ENCODE results near the gene MPND. TPM values are rescaled to one million over a fixed set of nuclear protein-coding genes. Genes with fewer than 3 reads are reported as not detected.

The MPND gene
- total RNA-seq, 4 donors from 2014 or later: 2.7 to 3.1 (median 3.0) TPM

DNA sequence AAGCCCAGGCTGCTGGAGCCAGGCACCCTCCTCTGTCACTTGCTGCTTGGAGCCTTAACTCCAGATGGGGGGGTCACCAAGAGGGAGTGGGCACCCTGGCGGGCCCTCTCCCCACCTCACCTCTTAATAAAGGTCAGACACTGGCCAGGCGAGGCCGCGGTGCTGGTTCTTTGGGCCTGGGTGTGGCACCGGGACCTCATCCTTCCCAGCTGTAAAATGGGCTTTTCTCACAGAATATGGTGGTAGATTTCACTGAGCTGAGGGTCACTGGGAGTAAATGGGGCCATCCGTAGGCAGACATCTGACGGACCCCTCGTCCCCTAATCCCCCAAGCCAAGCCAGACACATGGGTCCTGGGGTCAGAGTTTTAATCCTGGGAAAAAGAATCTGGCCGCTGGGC lies 19.7 kb upstream of the MPND start:
- H3K36me3 ChIP-seq: no peaks in the 10 kb centered on the region
- no peaks in the 10 kb centered on the region for H3K9me3 ChIP-seq
- no peak for DNase-seq
- no peak for TF ChIP-seq POLR2A (IDR thresholded peaks at IDR 0.05)
- TF ChIP-seq, protein P1, sequence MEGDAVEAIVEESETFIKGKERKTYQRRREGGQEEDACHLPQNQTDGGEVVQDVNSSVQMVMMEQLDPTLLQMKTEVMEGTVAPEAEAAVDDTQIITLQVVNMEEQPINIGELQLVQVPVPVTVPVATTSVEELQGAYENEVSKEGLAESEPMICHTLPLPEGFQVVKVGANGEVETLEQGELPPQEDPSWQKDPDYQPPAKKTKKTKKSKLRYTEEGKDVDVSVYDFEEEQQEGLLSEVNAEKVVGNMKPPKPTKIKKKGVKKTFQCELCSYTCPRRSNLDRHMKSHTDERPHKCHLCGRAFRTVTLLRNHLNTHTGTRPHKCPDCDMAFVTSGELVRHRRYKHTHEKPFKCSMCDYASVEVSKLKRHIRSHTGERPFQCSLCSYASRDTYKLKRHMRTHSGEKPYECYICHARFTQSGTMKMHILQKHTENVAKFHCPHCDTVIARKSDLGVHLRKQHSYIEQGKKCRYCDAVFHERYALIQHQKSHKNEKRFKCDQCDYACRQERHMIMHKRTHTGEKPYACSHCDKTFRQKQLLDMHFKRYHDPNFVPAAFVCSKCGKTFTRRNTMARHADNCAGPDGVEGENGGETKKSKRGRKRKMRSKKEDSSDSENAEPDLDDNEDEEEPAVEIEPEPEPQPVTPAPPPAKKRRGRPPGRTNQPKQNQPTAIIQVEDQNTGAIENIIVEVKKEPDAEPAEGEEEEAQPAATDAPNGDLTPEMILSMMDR (IDR thresholded peaks at IDR 0.05 in 4 of 5, conservative IDR thresholded peaks at IDR 0.05 in 1 of 5): no peak
- no peak for ATAC-seq
- H3K4me3 ChIP-seq: no peak overlapping the region
- in situ Hi-C loops (cut with MboI; ENCODE audit: low sequenced_read_pairs in 4 of 4) (no loop called here), intact Hi-C loops (cut with DNase I; ENCODE audit: low total_unique reads) (no loop called here)
- H3K27me3 ChIP-seq: peaks cover 11 to 17% (median 16%) of the 10 kb centered on the region in 3 donors
- no peak overlapping the region for H3K27ac ChIP-seq
- peaks cover 0 to 13% of the 10 kb centered on the region in 2 donors for H3K4me1 ChIP-seq

DNA sequence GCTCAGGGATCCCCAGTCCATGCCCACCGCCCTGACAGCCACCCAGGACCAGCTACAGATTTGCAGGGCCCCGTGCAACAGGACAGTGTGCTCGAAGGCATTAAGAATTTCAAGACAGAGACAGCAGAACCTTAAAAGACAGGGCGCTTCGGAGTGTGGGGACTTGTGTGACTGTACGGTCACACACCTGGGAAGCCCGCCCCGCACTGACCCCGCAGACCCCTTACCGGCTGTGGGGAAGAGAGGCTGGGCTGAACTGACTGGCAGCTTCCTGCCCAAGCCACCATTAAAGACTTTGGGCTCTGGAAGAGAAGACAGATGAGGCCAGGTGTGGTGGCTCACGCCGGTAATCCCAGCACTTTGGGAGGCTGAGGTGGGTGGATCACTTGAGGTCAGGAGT lies 19.1 kb upstream of the MPND start:
- Histone ChIP-seq H3K27me3 (peaks cover 11 to 17% (median 16%) of the 10 kb centered on the region in 3 donors), H3K4me3 (no peak overlapping the region), H3K36me3 (no peaks in the 10 kb centered on the region), H3K9me3 (no peaks in the 10 kb centered on the region), H3K4me1 (peaks cover 0 to 13% of the 10 kb centered on the region in 2 donors), H3K27ac (no peak overlapping the region)
- ATAC-seq (no peak), DNase-seq (no peak)
- intact Hi-C loops (cut with DNase I; ENCODE audit: low total_unique reads): no loop called here
- TF ChIP-seq POLR2A (IDR thresholded peaks at IDR 0.05): no peak
- TF ChIP-seq, protein P1 (IDR thresholded peaks at IDR 0.05 in 4 of 5, conservative IDR thresholded peaks at IDR 0.05 in 1 of 5): no peak
- in situ Hi-C loops (cut with MboI; ENCODE audit: low sequenced_read_pairs in 4 of 4): no loop called here

DNA sequence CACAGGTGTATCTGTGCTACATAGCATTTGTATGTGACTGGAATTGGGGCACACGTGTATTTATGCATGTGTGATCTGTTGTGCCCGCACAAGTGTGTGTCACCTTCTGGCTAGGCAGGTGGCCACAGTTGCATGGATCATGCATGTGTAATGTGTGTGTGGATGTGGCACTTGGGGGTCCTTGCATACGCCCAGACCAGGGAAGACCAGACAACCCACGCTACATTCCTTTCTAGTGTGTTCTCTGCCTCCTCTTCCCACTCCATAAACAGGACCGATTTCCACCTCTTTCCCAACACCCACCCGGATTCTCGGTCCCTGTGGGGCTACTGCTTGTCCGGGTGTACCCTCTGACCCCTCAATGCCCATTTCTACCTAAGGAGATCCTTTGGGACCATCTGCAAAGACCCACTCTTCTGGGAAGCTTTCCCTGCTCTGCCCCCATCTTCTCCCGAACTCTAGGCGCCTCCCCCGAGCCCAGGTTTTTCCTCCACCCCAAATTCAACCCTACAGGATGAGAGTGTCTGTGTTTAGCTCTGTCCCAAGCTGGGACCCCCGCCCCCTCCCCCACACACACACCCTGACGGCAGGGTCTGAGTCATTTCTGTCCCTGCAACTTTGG lies 17.0 kb upstream of the MPND start:
- ATAC-seq: no peak
- DNase-seq: no peak
- Histone ChIP-seq H3K4me3 (no peak overlapping the region), H3K36me3 (no peaks in the 10 kb centered on the region), H3K27me3 (peaks cover 11 to 17% (median 16%) of the 10 kb centered on the region in 3 donors), H3K27ac (no peak overlapping the region), H3K9me3 (no peaks in the 10 kb centered on the region), H3K4me1 (peaks cover 0 to 13% of the 10 kb centered on the region in 2 donors)
- TF ChIP-seq, protein P1 (IDR thresholded peaks at IDR 0.05 in 4 of 5, conservative IDR thresholded peaks at IDR 0.05 in 1 of 5): no peak
- TF ChIP-seq POLR2A (IDR thresholded peaks at IDR 0.05): no peak
- in situ Hi-C loops (cut with MboI; ENCODE audit: low sequenced_read_pairs in 4 of 4): no loop called here
- intact Hi-C loops (cut with DNase I; ENCODE audit: low total_unique reads): no loop called here

DNA sequence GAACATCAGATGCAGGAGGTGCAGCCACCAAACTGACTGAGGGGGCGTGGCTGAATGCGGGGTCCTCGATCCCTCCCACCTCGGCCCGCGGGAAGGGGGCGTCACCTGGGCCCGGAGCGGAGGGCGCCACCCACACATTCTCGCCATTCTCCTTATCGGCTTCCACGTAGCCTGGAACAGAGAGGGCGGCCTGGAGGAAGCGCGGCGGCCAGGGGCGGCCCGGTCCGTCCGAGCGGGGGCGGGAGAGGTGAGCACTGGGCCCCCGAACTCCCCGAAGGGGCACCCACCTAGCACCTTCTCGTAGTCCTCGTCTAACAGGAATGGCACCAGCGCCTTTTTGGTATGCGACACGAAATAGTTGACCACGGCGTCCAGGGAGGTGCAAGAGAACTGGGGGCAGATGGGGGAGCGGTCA lies 16.5 kb upstream of the MPND start:
- in situ Hi-C loops (cut with MboI; ENCODE audit: low sequenced_read_pairs in 4 of 4) (no loop called here), intact Hi-C loops (cut with DNase I; ENCODE audit: low total_unique reads) (no loop called here)
- Histone ChIP-seq H3K27me3 (peaks cover 11 to 17% (median 16%) of the 10 kb centered on the region in 3 donors), H3K27ac (no peak overlapping the region), H3K9me3 (no peaks in the 10 kb centered on the region), H3K4me1 (peaks cover 0 to 13% of the 10 kb centered on the region in 2 donors), H3K4me3 (peak overlapping the region in 2 of 4 donors; percentile 13 to 54), H3K36me3 (no peaks in the 10 kb centered on the region)
- TF ChIP-seq, protein P1 (IDR thresholded peaks at IDR 0.05 in 4 of 5, conservative IDR thresholded peaks at IDR 0.05 in 1 of 5): no peak
- no peak for TF ChIP-seq POLR2A (IDR thresholded peaks at IDR 0.05)
- DNase-seq (no peak), ATAC-seq (no peak)
